Measurements from ENCODE around the gene ELP5.
A peak's percentile ranks its signal among the peaks of the same experiment; 100 is the strongest.

Gene ELP5

GRCh38 chr17:7252176-7253043 lies at the start of gene ELP5:
ELP5 (plus strand) TSS chr17:7252215; CDS start chr17:7252551, 336 bp downstream.
- DNase-seq (ENCODE audit: low read depth in 2 of 2) = peak; percentile 63 to 72

DNA sequence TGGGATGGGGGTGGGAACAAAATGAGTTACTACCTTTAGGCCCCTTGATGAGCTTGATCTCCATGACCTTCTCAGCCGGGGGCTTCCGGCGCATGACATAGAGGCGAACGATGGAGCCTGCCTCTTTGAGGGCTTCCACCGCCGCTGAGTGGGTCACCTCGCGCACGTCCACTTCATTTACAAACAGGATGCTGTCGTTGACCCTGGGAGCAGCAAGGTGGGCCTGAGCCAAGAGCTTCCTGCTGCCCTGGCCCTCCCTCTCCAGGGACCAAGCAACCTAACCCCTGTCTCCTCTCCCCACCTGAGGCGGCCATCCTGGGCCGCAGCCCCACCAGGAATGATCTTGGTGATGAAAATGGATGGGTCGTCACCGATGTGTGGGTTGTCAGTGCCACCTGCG lies 48.6 kb upstream of the ELP5 start:
- no peak for DNase-seq (ENCODE audit: low read depth in 2 of 2)

- no peak for DNase-seq (ENCODE audit: low read depth in 2 of 2)
Observed at GRCh38 chr17:7204336-7204735, 47.7 kb upstream of the ELP5 start.

DNA sequence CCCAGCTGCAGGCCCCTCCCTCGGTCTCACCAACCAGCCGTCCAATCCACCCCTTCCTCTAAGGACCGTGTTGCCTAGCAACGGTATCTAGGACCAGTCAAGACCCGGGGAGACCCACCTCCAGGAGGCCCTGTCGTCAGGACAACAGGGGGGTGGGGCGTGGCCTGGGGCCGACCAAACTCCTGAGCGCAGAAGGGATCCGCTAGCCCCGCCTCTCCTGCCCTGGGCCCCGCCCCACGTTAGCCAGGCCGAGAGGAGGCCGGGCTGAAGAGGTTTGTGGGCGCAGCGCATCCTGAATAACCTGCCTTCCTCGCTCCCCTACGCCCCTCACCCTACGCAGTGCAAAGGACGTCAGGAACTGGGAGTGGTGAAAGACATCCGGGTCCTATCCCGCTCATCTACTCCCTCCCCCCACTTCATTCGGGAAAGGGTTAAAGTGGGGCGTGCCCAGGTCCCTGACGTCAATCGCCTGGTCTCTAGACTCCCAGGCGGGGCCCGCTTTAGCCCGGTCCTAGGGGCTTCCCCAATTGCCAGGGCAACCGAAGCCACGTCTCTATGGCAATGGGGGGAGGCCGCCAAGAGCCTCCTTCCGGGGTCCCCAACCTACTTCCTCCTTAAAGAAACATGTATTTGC lies 47.1 kb upstream of the ELP5 start:
- peak; percentile 86 to 89 for DNase-seq (ENCODE audit: low read depth in 2 of 2)

DNA sequence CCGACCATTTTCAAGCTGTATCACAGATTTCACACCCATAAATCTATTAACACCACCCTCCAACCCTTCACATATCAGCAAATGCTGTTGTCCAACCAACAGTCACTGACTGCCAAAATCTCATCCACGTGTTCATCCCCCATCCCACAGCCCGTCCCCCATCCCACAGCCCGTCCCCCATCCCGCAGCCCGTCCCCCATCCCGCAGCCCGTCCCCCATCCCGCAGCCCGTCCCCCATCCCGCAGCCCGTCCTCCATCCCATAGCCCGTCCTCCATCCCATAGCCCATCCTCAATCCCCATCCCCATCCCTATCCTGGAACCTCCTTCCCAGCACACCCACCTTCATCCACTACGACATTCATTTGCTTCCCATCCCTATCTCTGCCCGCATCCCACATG lies 46.5 kb upstream of the ELP5 start:
- DNase-seq (ENCODE audit: low read depth in 2 of 2) = no peak

GRCh38 chr17:7207120-7208001 lies 44.7 kb upstream of the ELP5 start:
- no peak for DNase-seq (ENCODE audit: low read depth in 2 of 2)

DNA sequence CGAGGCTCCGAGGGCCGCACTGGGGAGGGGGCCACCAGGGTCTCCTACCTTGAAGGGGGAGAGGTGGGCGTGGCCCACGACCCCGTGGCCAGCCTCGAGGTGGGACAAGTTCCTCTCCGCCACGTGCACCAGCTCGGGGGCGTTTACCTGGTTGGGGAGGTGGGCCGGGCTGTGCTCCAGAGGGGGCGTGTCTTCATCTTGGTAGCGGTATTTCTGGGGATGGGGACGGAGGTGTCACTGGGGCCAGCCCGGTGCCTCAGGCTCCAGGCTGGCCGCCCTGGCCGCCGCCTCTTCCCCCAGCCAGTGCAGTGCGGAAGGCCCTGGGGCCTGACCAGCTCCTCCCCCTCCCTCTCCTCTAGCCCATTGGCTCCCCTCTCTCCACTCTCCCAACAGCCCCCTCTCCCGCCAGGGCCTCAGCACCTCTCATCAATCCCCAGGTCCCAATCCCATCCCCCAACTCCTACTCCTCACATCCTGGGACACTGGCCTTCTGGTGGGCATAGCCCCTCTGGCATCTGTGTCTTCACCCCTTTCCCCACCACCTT lies 43.9 kb upstream of the ELP5 start:
- no peak for DNase-seq (ENCODE audit: low read depth in 2 of 2)

GRCh38 chr17:7208754-7209460 lies 43.1 kb upstream of the ELP5 start:
- DNase-seq (ENCODE audit: low read depth in 2 of 2) = no peak

DNA sequence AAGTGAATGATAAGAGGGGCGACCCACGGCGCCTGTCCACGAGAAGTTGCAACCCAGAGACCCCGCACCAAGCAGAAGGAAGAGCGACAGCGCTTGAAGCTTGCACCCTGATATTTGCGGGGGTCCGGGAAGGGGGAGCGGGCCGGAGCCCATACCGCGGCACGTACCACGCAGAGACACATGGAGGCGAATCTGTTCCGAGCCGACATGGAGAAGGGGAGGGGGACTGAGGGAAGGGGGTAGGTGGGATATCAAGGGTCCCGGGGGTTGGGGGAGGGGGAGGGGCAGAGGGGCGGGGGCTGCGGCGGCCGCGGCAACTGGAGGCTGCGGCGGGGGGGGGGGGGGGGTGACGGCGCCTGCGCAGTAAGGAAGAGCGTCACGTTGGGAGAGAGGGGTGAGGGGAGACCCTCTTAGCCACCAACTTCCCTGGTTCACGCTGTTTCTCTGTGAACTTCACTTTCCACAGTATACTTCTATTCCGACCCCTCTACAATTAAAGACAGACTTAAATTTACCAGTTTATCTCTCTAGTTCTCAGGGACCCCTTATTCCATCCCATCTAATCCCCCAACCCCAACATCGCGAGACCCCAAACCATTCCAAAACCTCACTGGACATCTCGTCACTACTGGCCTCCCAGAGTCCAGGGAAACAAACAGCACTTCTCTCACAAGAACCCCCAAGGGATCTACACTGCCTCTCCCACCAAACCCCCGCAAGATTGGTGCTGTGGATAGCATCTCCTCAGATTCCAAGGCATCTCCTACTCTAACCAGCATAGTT lies 40.3 kb upstream of the ELP5 start:
- no peak for DNase-seq (ENCODE audit: low read depth in 2 of 2)

- no peak for DNase-seq (ENCODE audit: low read depth in 2 of 2)
Observed at GRCh38 chr17:7213895-7214299, 38.1 kb upstream of the ELP5 start.

- peak; percentile 94 to 98 for DNase-seq (ENCODE audit: low read depth in 2 of 2)
Observed at GRCh38 chr17:7214300-7215135, 37.5 kb upstream of the ELP5 start.

- DNase-seq (ENCODE audit: low read depth in 2 of 2) = no peak
Observed at GRCh38 chr17:7215136-7215638, 36.8 kb upstream of the ELP5 start.

DNA sequence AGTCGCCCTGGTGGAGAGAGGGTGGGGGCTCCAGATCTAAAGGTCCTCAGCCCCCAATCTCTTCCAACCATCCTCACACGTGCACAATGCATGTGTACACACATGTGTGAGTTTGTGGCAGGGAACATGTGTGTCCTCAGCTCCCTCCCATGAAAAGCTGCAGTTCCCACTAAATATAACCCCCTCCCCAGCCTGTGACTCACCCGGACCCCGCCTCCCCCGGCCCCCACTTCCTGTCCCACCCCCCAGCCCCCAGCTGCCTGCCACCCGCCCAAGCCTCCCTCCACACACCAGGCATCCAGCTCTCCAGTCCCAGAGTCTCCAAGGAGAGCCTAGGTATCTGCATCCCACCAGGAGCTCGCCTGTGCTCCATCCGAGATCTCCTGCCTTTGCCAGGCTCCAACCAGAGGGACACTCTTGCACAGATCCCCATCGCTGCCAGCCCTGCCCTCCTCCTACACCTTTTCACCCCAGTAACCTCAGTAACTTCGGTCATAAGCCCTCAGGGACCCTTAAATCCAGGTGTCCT lies 36.3 kb upstream of the ELP5 start:
- no peak for DNase-seq (ENCODE audit: low read depth in 2 of 2)

- no peak for DNase-seq (ENCODE audit: low read depth in 2 of 2)
Observed at GRCh38 chr17:7216242-7217112, 35.5 kb upstream of the ELP5 start.

DNA sequence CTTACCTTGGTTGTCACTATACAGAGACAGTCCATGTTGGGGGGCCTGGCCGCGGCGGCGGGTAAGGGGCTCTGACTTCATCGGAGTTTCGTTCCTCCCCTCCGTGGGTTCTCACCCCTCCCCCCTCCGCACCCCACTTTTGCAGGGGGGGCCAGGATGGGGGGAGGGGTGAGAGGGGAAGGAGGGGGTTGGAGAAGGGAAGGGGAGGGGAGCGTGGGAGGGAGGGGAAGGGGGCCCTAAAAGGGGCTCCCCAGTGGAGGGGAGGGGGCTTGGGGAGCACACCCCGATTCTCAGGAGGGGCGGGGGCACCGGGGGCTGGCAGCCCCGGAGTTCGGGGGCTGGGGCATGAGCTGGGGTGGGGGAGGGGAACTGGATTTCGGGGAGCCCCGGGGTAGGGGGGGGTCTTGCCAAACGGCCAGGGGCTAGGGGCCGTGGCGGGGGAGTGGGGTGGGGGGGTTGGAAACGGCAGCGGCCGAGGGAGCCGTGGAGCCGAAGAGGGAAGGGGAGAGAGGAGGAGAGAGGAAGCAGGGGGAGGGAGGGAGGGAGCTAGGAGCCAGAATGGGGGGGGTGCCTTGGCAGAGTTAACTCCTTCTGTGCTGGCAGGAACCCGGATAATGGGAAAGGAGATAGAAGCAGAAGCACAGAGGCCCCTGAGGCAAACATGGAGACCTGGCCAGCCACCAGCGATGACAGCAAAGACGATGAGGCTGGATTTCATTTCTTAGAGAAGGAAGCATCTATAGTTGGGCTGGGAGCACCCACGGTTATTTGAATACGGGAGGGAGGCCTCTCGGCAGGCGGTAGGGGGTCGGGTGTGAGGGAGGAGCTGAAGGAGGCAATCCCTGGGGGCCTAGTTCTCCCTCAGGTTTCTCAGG lies 34.7 kb upstream of the ELP5 start:
- no peak for DNase-seq (ENCODE audit: low read depth in 2 of 2)

DNA sequence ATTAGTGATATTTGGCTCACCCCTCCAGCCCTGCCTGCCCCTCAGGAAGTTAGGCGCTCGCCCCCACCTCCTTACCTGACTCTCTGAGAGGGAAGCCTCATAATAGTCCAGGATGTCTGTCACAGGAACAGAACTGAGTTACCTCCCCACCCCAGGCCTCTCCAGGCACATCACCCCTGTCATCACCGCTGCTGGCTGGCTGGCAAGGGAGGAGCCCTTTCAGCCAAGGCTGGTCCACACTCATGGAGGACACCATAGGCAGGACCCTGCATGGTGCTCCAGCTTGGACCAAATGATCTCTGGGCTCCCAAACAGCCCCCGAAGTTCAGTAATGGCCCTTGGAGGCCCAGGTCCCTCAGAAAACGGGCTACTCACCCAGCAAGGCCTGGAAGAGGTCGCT lies 33.8 kb upstream of the ELP5 start:
- DNase-seq (ENCODE audit: low read depth in 2 of 2) = no peak

- DNase-seq (ENCODE audit: low read depth in 2 of 2) = no peak
Observed at GRCh38 chr17:7218758-7219157, 33.3 kb upstream of the ELP5 start.

Data from stimulated activated CD8-positive, alpha-beta memory T cell treated with anti-CD3 and anti-CD28 coated beads, Interleukin-7, amount 100 ng/mL, for 1 hour (primary cell).